GM23248 (cell line): Measurements from ENCODE around the gene STAG1.

Experiments
- EZH2 ChIP-seq: fragments of 200-600 bp; sonication (generic); IDR thresholded peaks from 2 replicates; pipeline ENCODE4 v1.6.1; 2018; ENCODE audit warnings: antibody characterized with exemption, mild to moderate bottlenecking; ENCODE audit not compliant: insufficient read depth, poor library complexity, severe bottlenecking
- EZH2phosphoT487 ChIP-seq: fragments of 200-600 bp; sonication (generic); IDR thresholded peaks from 2 replicates; pipeline ENCODE4 v1.6.1; 2018; ENCODE audit warnings: antibody characterized with exemption, moderate library complexity, mild to moderate bottlenecking, low read depth; ENCODE audit not compliant: insufficient read depth

DNA sequence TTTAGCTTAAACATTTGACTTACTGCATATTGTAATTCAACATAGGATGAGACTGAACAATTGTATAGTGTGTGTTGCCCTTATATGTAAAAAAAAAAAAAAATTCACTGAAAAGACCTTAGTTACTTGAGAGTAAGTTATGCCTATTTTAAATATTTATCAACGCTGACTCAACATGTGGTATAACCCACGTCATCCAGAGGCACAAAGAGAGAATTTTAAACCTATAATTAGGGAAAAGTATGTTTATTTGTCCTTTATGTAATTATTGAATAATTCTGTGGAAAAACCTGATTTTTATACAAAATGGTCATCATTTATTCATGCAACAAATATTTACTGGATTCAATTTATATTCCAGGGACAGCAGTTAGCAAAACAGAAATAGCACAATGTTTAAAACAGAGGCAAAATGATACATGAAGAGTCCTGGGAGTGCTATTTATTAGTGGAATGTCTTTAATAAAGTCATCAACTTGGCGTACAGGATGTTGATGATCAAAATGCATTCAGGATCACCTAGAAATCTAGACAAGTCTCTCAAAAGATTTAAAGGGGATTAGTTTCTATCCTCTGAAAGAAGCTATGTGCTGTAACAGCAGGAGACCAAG lies 278.4 kb downstream of the STAG1 start:
- TF ChIP-seq EZH2 (no peak), EZH2phosphoT487 (no peak)
